ENCODE data around the gene GPA33.

The GPA33 gene

GRCh38 chr1:167121375-167122120 is 31.4 kb upstream of the GPA33 start:
- H4K12ac ChIP-seq (ENCODE audit: low read depth, low read length): peak overlapping the region; percentile 15
- H3K9ac ChIP-seq (ENCODE audit: low read length): no peak overlapping the region
- H3K4me1 ChIP-seq (ENCODE audit: control insufficient read depth in 1 of 2, insufficient read depth in 2 of 2, low read length in 2 of 2): peaks cover 17 to 27% of the 10 kb centered on the region in 2 experiments
- DNase-seq: peak; percentile 56 to 77
- H2BK5ac ChIP-seq (ENCODE audit: low read depth, low read length, poor library complexity): no peak overlapping the region
- H3K9me3 ChIP-seq (ENCODE audit: insufficient read depth, low read depth, low read length): no peaks in the 10 kb centered on the region
- H3K18ac ChIP-seq (ENCODE audit: low read length): peak overlapping the region; percentile 48
- no peaks in the 10 kb centered on the region for H3K36me3 ChIP-seq (ENCODE audit: control insufficient read depth in 1 of 2, insufficient read depth in 2 of 2, low read length in 2 of 2)
- H3K4me3 ChIP-seq (ENCODE audit: low read depth, low read length): peak overlapping the region; percentile 52
- peak overlapping the region; percentile 8 for H4K91ac ChIP-seq (ENCODE audit: low read depth, low read length)
- H3K27me3 ChIP-seq (ENCODE audit: insufficient read depth, low read length): no peaks in the 10 kb centered on the region
- H3K23ac ChIP-seq (ENCODE audit: low read length): no peak overlapping the region
- peaks cover 16% of the 10 kb centered on the region for H3K79me1 ChIP-seq (ENCODE audit: low read length)
- peak overlapping the region; percentile 73 for H3K4me2 ChIP-seq (ENCODE audit: low read length)
- H3K14ac ChIP-seq (ENCODE audit: low read length): peak overlapping the region; percentile 30
- no peaks in the 10 kb centered on the region for H3K79me2 ChIP-seq (ENCODE audit: control insufficient read depth, insufficient read depth, low read length, poor library complexity)
- H4K8ac ChIP-seq (ENCODE audit: low read depth, low read length): peak overlapping the region; percentile 55
- peak overlapping the region; percentile 9 for H2BK120ac ChIP-seq (ENCODE audit: insufficient read depth, low read length, poor library complexity)
- peak overlapping the region; percentile 28 for H2AFZ ChIP-seq (ENCODE audit: insufficient read depth, low read length, poor library complexity)
- H3K4ac ChIP-seq (ENCODE audit: low read depth, low read length): no peak overlapping the region
- WGBS (ENCODE audit: extremely low coverage, insufficient coverage, insufficient read length): no CpG with 5 or more reads among the region's 47 CpGs
- no peak overlapping the region for H2AK5ac ChIP-seq (ENCODE audit: low read length)
- H2BK12ac ChIP-seq (ENCODE audit: low read length): peak overlapping the region; percentile 9
- no peak overlapping the region for H3K27ac ChIP-seq (ENCODE audit: low read depth, low read length)

DNA sequence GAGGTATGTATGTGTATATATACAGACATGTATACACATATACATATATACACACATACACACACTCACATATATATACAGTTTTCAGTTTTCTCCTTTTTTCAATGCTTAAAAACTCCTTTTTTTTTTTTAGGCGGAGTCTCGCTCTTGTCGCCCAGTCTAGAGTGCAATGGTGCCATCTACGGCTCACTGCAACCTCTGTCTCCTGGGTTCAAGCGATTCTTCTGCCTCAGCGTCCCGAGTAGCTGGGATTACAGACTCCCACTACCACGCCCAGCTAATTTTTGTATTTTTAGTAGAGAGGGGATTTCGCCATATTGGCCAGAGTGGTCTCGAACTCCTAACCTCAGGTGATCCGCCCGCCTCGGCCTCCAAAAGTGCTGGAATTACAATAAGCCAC is 30.7 kb upstream of the GPA33 start:
- peak overlapping the region; percentile 55 for H4K8ac ChIP-seq (ENCODE audit: low read depth, low read length)
- H4K12ac ChIP-seq (ENCODE audit: low read depth, low read length): no peak overlapping the region
- WGBS (ENCODE audit: extremely low coverage, insufficient coverage, insufficient read length): no CpG with 5 or more reads among the region's 13 CpGs
- no peaks in the 10 kb centered on the region for H3K36me3 ChIP-seq (ENCODE audit: control insufficient read depth in 1 of 2, insufficient read depth in 2 of 2, low read length in 2 of 2)
- no peak overlapping the region for H2AK5ac ChIP-seq (ENCODE audit: low read length)
- no peak overlapping the region for H4K91ac ChIP-seq (ENCODE audit: low read depth, low read length)
- H3K9ac ChIP-seq (ENCODE audit: low read length): no peak overlapping the region
- H3K27ac ChIP-seq (ENCODE audit: low read depth, low read length): no peak overlapping the region
- H3K4me3 ChIP-seq (ENCODE audit: low read depth, low read length): no peak overlapping the region
- H2BK120ac ChIP-seq (ENCODE audit: insufficient read depth, low read length, poor library complexity): no peak overlapping the region
- no peaks in the 10 kb centered on the region for H3K79me2 ChIP-seq (ENCODE audit: control insufficient read depth, insufficient read depth, low read length, poor library complexity)
- H3K9me3 ChIP-seq (ENCODE audit: insufficient read depth, low read depth, low read length): no peaks in the 10 kb centered on the region
- H3K4ac ChIP-seq (ENCODE audit: low read depth, low read length): no peak overlapping the region
- no peak overlapping the region for H2BK5ac ChIP-seq (ENCODE audit: low read depth, low read length, poor library complexity)
- peak overlapping the region; percentile 9 for H2BK12ac ChIP-seq (ENCODE audit: low read length)
- peaks cover 17 to 27% of the 10 kb centered on the region in 2 experiments for H3K4me1 ChIP-seq (ENCODE audit: control insufficient read depth in 1 of 2, insufficient read depth in 2 of 2, low read length in 2 of 2)
- peak overlapping the region; percentile 73 for H3K4me2 ChIP-seq (ENCODE audit: low read length)
- no peaks in the 10 kb centered on the region for H3K27me3 ChIP-seq (ENCODE audit: insufficient read depth, low read length)
- no peak overlapping the region for H3K23ac ChIP-seq (ENCODE audit: low read length)
- H3K18ac ChIP-seq (ENCODE audit: low read length): no peak overlapping the region
- no peak for DNase-seq
- peak overlapping the region; percentile 28 for H2AFZ ChIP-seq (ENCODE audit: insufficient read depth, low read length, poor library complexity)
- H3K14ac ChIP-seq (ENCODE audit: low read length): no peak overlapping the region
- peaks cover 16% of the 10 kb centered on the region for H3K79me1 ChIP-seq (ENCODE audit: low read length)

GRCh38 chr1:167119696-167120095 is 29.5 kb upstream of the GPA33 start:
- Histone ChIP-seq H3K9me3 (ENCODE audit: insufficient read depth, low read depth, low read length) (no peaks in the 10 kb centered on the region), H4K91ac (ENCODE audit: low read depth, low read length) (peak overlapping the region; percentile 3), H2BK5ac (ENCODE audit: low read depth, low read length, poor library complexity) (no peak overlapping the region), H3K27ac (ENCODE audit: low read depth, low read length) (no peak overlapping the region), H3K36me3 (ENCODE audit: control insufficient read depth in 1 of 2, insufficient read depth in 2 of 2, low read length in 2 of 2) (no peaks in the 10 kb centered on the region), H4K8ac (ENCODE audit: low read depth, low read length) (no peak overlapping the region), H3K27me3 (ENCODE audit: insufficient read depth, low read length) (no peaks in the 10 kb centered on the region), H3K4me2 (ENCODE audit: low read length) (no peak overlapping the region), H3K79me2 (ENCODE audit: control insufficient read depth, insufficient read depth, low read length, poor library complexity) (no peaks in the 10 kb centered on the region), H4K12ac (ENCODE audit: low read depth, low read length) (no peak overlapping the region), H2BK12ac (ENCODE audit: low read length) (no peak overlapping the region), H2BK120ac (ENCODE audit: insufficient read depth, low read length, poor library complexity) (no peak overlapping the region), H3K79me1 (ENCODE audit: low read length) (peaks cover 16% of the 10 kb centered on the region), H2AK5ac (ENCODE audit: low read length) (no peak overlapping the region), H3K4ac (ENCODE audit: low read depth, low read length) (no peak overlapping the region), H3K4me3 (ENCODE audit: low read depth, low read length) (no peak overlapping the region), H3K14ac (ENCODE audit: low read length) (peak overlapping the region; percentile 35), H3K4me1 (ENCODE audit: control insufficient read depth in 1 of 2, insufficient read depth in 2 of 2, low read length in 2 of 2) (peaks cover 17 to 27% of the 10 kb centered on the region in 2 experiments), H3K18ac (ENCODE audit: low read length) (peak overlapping the region; percentile 5), H3K9ac (ENCODE audit: low read length) (no peak overlapping the region), H3K23ac (ENCODE audit: low read length) (no peak overlapping the region), H2AFZ (ENCODE audit: insufficient read depth, low read length, poor library complexity) (no peak overlapping the region)
- peak in 1 of 2 donors; percentile 10 for DNase-seq
- no CpG with 5 or more reads among the region's 3 CpGs for whole genome bisulfite sequencing (ENCODE audit: extremely low coverage, insufficient coverage, insufficient read length)

- H2BK120ac ChIP-seq (ENCODE audit: insufficient read depth, low read length, poor library complexity): no peak overlapping the region
- H2AK5ac ChIP-seq (ENCODE audit: low read length): no peak overlapping the region
- H3K4me1 ChIP-seq (ENCODE audit: control insufficient read depth in 1 of 2, insufficient read depth in 2 of 2, low read length in 2 of 2): peaks cover 17 to 27% of the 10 kb centered on the region in 2 experiments
- no peak overlapping the region for H3K23ac ChIP-seq (ENCODE audit: low read length)
- no peaks in the 10 kb centered on the region for H3K79me2 ChIP-seq (ENCODE audit: control insufficient read depth, insufficient read depth, low read length, poor library complexity)
- WGBS (ENCODE audit: extremely low coverage, insufficient coverage, insufficient read length): no CpG with 5 or more reads among the region's 5 CpGs
- no peak overlapping the region for H2BK12ac ChIP-seq (ENCODE audit: low read length)
- no peak overlapping the region for H3K14ac ChIP-seq (ENCODE audit: low read length)
- no peak overlapping the region for H4K91ac ChIP-seq (ENCODE audit: low read depth, low read length)
- no peak for DNase-seq
- peaks cover 16% of the 10 kb centered on the region for H3K79me1 ChIP-seq (ENCODE audit: low read length)
- no peaks in the 10 kb centered on the region for H3K36me3 ChIP-seq (ENCODE audit: control insufficient read depth in 1 of 2, insufficient read depth in 2 of 2, low read length in 2 of 2)
- no peak overlapping the region for H3K4me3 ChIP-seq (ENCODE audit: low read depth, low read length)
- no peaks in the 10 kb centered on the region for H3K9me3 ChIP-seq (ENCODE audit: insufficient read depth, low read depth, low read length)
- no peak overlapping the region for H3K27ac ChIP-seq (ENCODE audit: low read depth, low read length)
- no peak overlapping the region for H2AFZ ChIP-seq (ENCODE audit: insufficient read depth, low read length, poor library complexity)
- H3K9ac ChIP-seq (ENCODE audit: low read length): no peak overlapping the region
- H3K4ac ChIP-seq (ENCODE audit: low read depth, low read length): no peak overlapping the region
- no peak overlapping the region for H2BK5ac ChIP-seq (ENCODE audit: low read depth, low read length, poor library complexity)
- H3K27me3 ChIP-seq (ENCODE audit: insufficient read depth, low read length): no peaks in the 10 kb centered on the region
- H4K12ac ChIP-seq (ENCODE audit: low read depth, low read length): no peak overlapping the region
- no peak overlapping the region for H4K8ac ChIP-seq (ENCODE audit: low read depth, low read length)
- H3K18ac ChIP-seq (ENCODE audit: low read length): no peak overlapping the region
- H3K4me2 ChIP-seq (ENCODE audit: low read length): no peak overlapping the region
Observed at GRCh38 chr1:167118188-167118587, 28.0 kb upstream of the GPA33 start.

All from trophoblast cell (in vitro differentiated cells and primary cell).